GM12878 (cell line): ENCODE data around the gene ADAMTS2. TPM values are rescaled to one million over a fixed set of nuclear protein-coding genes. Genes with fewer than 3 reads are reported as not detected.

ENCODE experiments used
- ATAC-seq: fragments of 200-7000 bp; cut with Tn5 transposase; 3 replicates; pipeline ENCODE4 v1.9.1; 2020; ENCODE audit warnings: mild to moderate bottlenecking, moderate library complexity
- BruUV-seq: library from RNA; stranded (reverse); fragments of 400-500 nt; replicated peaks from 2 replicates; lab custom pipeline; 2021; lab: Mats Ljungman, UMichigan
- CTCF ChIA-PET: fragments of 300-600 bp; sonication (Branson Sonifier 250); formaldehyde crosslinking; extraction: SDS; loops from one replicate; lab custom pipeline; 2021; ENCODE audit warnings: inconsistent platforms; lab: Yijun Ruan, JAX
- POLR2A ChIA-PET: fragments of 350-600 bp; formaldehyde crosslinking; extraction: SDS; loops from one replicate; lab custom pipeline; 2021; ENCODE audit warnings: inconsistent platforms; lab: Charles Lee
- RAD21 ChIA-PET: fragments of 300-600 bp; sonication (Branson Sonifier 250); formaldehyde crosslinking; loops from one replicate; lab custom pipeline; 2023; ENCODE audit warnings: antibody characterized with exemption; ENCODE audit not compliant: unreplicated experiment; lab: Charles Lee
- SMC1A ChIA-PET: fragments of 300-600 bp; sonication (Branson Sonifier 250); formaldehyde crosslinking; loops from one replicate; lab custom pipeline; 2023; ENCODE audit not compliant: unreplicated experiment, uncharacterized antibody; lab: Charles Lee
- DNase-seq: peaks from one replicate; pipeline ENCODE4 v3.0.0-alpha.2; 2011; ENCODE audit warnings: low read depth, low spot score
- FAIRE-seq: peaks from 3 replicates; lab custom pipeline; 2011; peaks lifted over from hg19 to GRCh38; lab: Jason Lieb, UNC
- H2AFZ ChIP-seq: 2 replicates; pipeline ENCODE4 v1.6.0; 2011; ENCODE audit warnings: low read depth, low read length, control low read depth; ENCODE audit not compliant: control insufficient read depth
- H3K27ac ChIP-seq: 2 replicates; pipeline ENCODE4 v1.5.1; 2011; ENCODE audit warnings: control low read depth; ENCODE audit not compliant: control insufficient read depth, insufficient read depth
- H3K27me3 ChIP-seq, 2 experiments: replicated peaks in 1 of 2; 2 replicates each; pipeline versions ENCODE4 v1.6.0 to v1.6.1; 2011; ENCODE audit warnings: low read length in 1 of 2; ENCODE audit not compliant: control insufficient read depth in 2 of 2, insufficient read depth in 2 of 2
- H3K36me3 ChIP-seq, 2 experiments: 2 replicates each; pipeline ENCODE4 v1.5.1; 2011; ENCODE audit warnings: low read length in 1 of 2; ENCODE audit not compliant: control insufficient read depth in 2 of 2, insufficient read depth in 2 of 2
- H3K4me1 ChIP-seq: 2 replicates; pipeline ENCODE4 v1.6.1; 2011; ENCODE audit warnings: mild to moderate bottlenecking, low read length, moderate library complexity, mixed read lengths; ENCODE audit not compliant: control insufficient read depth, insufficient read depth
- H3K4me2 ChIP-seq: 2 replicates; pipeline ENCODE4 v1.6.0; 2011; ENCODE audit warnings: control low read depth; ENCODE audit not compliant: control insufficient read depth, insufficient read depth
- H3K4me3 ChIP-seq: fragments of 200-600 bp; sonication (generic); 2 replicates; pipeline ENCODE4 v1.5.1; 2016
- H3K79me2 ChIP-seq: 2 replicates; pipeline ENCODE4 v1.6.0; 2011; ENCODE audit warnings: low read length; ENCODE audit not compliant: control insufficient read depth, insufficient read depth
- H3K9ac ChIP-seq: 2 replicates; pipeline ENCODE4 v1.8.0; 2011; ENCODE audit warnings: low read length, control low read depth, mixed read lengths; ENCODE audit not compliant: control insufficient read depth, insufficient read depth
- H3K9me3 ChIP-seq: replicated peaks from 3 replicates; pipeline ENCODE4 v1.5.1; 2011; ENCODE audit warnings: mild to moderate bottlenecking, low read length; ENCODE audit not compliant: control insufficient read depth, insufficient read depth
- H4K20me1 ChIP-seq: 2 replicates; pipeline ENCODE4 v1.6.0; 2011; ENCODE audit not compliant: control insufficient read depth, insufficient read depth
- CBX5 ChIP-seq: sonication (generic); IDR thresholded peaks from 2 replicates; pipeline ENCODE4 v1.6.1; 2016; ENCODE audit warnings: low read depth, moderate library complexity, mild to moderate bottlenecking, inconsistent platforms
- CHD2 ChIP-seq: IDR thresholded peaks from 2 replicates; pipeline ENCODE4 v1.6.1; 2011; ENCODE audit warnings: low read depth, low read length, improper control_type of control experiment, borderline replicate concordance
- HDGF ChIP-seq: fragments of 450-650 bp; IDR thresholded peaks from 2 replicates; pipeline ENCODE4 v1.6.1; 2016; ENCODE audit warnings: antibody characterized with exemption
- MEF2A ChIP-seq: IDR thresholded peaks from 2 replicates; pipeline ENCODE4 v1.6.1; 2011; ENCODE audit warnings: low read depth, mild to moderate bottlenecking, low read length, moderate library complexity; ENCODE audit not compliant: insufficient read depth
- NFYA ChIP-seq: IDR thresholded peaks from 2 replicates; pipeline ENCODE4 v1.6.1; 2011; ENCODE audit warnings: low read depth, mild to moderate bottlenecking, low read length, improper control_type of control experiment, borderline replicate concordance
- PRDM15 ChIP-seq: fragments of 450-650 bp; formaldehyde crosslinking; IDR thresholded peaks from 2 replicates; pipeline ENCODE4 v1.4.0; 2020; ENCODE audit warnings: mild to moderate bottlenecking, moderate library complexity
- RBBP5 ChIP-seq: fragments of 200-600 bp; sonication (generic); conservative IDR thresholded peaks from 2 replicates; pipeline ENCODE4 v1.6.1; 2016
- SMARCA5 ChIP-seq: fragments of 450-650 bp; IDR thresholded peaks from 2 replicates; pipeline ENCODE4 v1.6.1; 2017; ENCODE audit warnings: mild to moderate bottlenecking
- STAT1 ChIP-seq: fragments of 450-650 bp; conservative IDR thresholded peaks from 2 replicates; pipeline ENCODE4 v1.6.1; 2014; ENCODE audit warnings: antibody characterized with exemption, mild to moderate bottlenecking
- TCF7 ChIP-seq: IDR thresholded peaks from 2 replicates; pipeline ENCODE4 v1.6.1; 2014; ENCODE audit warnings: antibody characterized with exemption, borderline replicate concordance
- WGBS: methylation state at CpG from one replicate; pipeline ENCODE4 v1.1.6; 2016; ENCODE audit warnings: low lambda C conversion rate; ENCODE audit not compliant: insufficient replicate concordance, insufficient coverage; ENCODE audit errors: missing lambda C conversion rate; 5-methylcytosine and 5-hydroxymethylcytosine counted together
- in situ Hi-C: fragments of 300-500 bp; cut with MboI; formaldehyde crosslinking; loops from 9 replicates; pipeline ENCODE4 v1.14.3; 2018; ENCODE audit warnings: mixed read lengths
- intact Hi-C: fragments of 100-400 bp; cut with micrococcal nuclease; formaldehyde crosslinking; loops from one replicate; pipeline ENCODE4 v1.14.2; 2022; ENCODE audit not compliant: unreplicated experiment
- polyA plus RNA-seq, 11 experiments: library from polyadenylated mRNA; depleted of rRNA in 4 of 11; unstranded in 6 of 11; stranded (reverse) in 5 of 11; fragments of >200 nt; fragmentation: Nextera tagmentation in 4 of 11; fragmentation: Illumina TruSeq in 1 of 11; extraction: Ambion mirVana in 4 of 11; extraction: Trizol in 1 of 11; gene quantifications; 1 replicate in 1 of 11; 2 replicates in 10 of 11; pipeline versions ENCODE4 v1.2.1 to v1.2.3, GENCODE V29; 2011 to 2016; ENCODE audit warnings: inconsistent platforms in 2 of 11, missing spikeins in 2 of 11, low read depth in 1 of 11
- total RNA-seq, 4 experiments: library from RNA; depleted of rRNA in 3 of 4; stranded (reverse); fragments of >200 nt in 3 of 4; fragmentation: Illumina TruSeq in 1 of 4; extraction: Trizol in 1 of 4; gene quantifications; 2 replicates each; pipeline versions ENCODE4 v1.2.1 to v1.2.3, GENCODE V29; 2013 to 2021

The ADAMTS2 gene
- total and polyA plus RNA-seq, 10 of the 15 experiments (the other 5 are each of a cell fraction or from before 2014, with no cell fraction given), result 0.03 to 0.05 TPM; not detected in 8

GRCh38 chr5:179319741-179320281 is 25.4 kb downstream of the ADAMTS2 start:
- no peak for ATAC-seq
- no peaks in the 10 kb centered on the region; the same call in 2 of the 3 replicates for H3K9me3 ChIP-seq
- no peak overlapping the region for H3K9ac ChIP-seq
- ChIA-PET RAD21 (no interaction called here), CTCF (no interaction called here), POLR2A (no interaction called here), SMC1A (no interaction called here)
- no peaks in the 10 kb centered on the region for H3K4me1 ChIP-seq
- no peaks in the 10 kb centered on the region for H3K36me3 ChIP-seq
- in situ Hi-C loops (no loop called here), intact Hi-C loops (no loop called here)
- WGBS, result 18% methylated on average over 10 of the region's 11 CpGs
- FAIRE-seq, result no peak
- no peak overlapping the region for H3K4me2 ChIP-seq
- BruUV-seq, result no TSS peak
- H2AFZ ChIP-seq, result no peak overlapping the region
- DNase-seq, result no peak
- H4K20me1 ChIP-seq, result no peaks in the 10 kb centered on the region
- H3K27ac ChIP-seq, result no peak overlapping the region
- no peaks in the 10 kb centered on the region for H3K27me3 ChIP-seq
- H3K4me3 ChIP-seq, result no peak overlapping the region
- H3K79me2 ChIP-seq, result no peaks in the 10 kb centered on the region
- TF ChIP-seq SMARCA5 (no peak), STAT1 (no peak), CHD2 (no peak), TCF7 (no peak), NFYA (no peak), RBBP5 (no peak), HDGF (no peak), CBX5 (no peak), MEF2A (no peak), PRDM15 (CRISPR knock-in tag) (no peak)
- TF ChIP-seq, all 136 proteins: peak for 0
